DOHH2 (cell line): Measurements from ENCODE around the gene SURF1.

Experiments
- H3F3A ChIP-seq: fragments of 200-600 bp; sonication (generic), shearing (Covaris generic); 2 replicates; pipeline ENCODE4 v1.6.0; 2016; ENCODE audit warnings: antibody characterized with exemption, mild to moderate bottlenecking; ENCODE audit not compliant: control insufficient read depth, insufficient read depth
- H3K27ac ChIP-seq: fragments of 200-600 bp; sonication (generic); 2 replicates; pipeline ENCODE4 v1.5.1; 2014; ENCODE audit warnings: low read depth, mild to moderate bottlenecking, low read length, moderate library complexity
- H3K27me3 ChIP-seq: fragments of 200-600 bp; sonication (generic); 2 replicates; pipeline ENCODE4 v1.6.1; 2014; ENCODE audit warnings: mild to moderate bottlenecking, low read length, mixed read lengths; ENCODE audit not compliant: control insufficient read depth
- H3K36me3 ChIP-seq: fragments of 200-600 bp; sonication (generic); 2 replicates; pipeline ENCODE4 v1.6.1; 2014; ENCODE audit warnings: mild to moderate bottlenecking, low read length, moderate library complexity, mixed read lengths; ENCODE audit not compliant: control insufficient read depth
- H3K4me1 ChIP-seq: fragments of 200-600 bp; sonication (generic); 2 replicates; pipeline ENCODE4 v1.6.1; 2014; ENCODE audit warnings: mild to moderate bottlenecking, low read length, mixed read lengths; ENCODE audit not compliant: control insufficient read depth
- H3K4me2 ChIP-seq: fragments of 200-600 bp; sonication (generic); 2 replicates; pipeline ENCODE4 v1.6.0; 2014; ENCODE audit warnings: mild to moderate bottlenecking, low read length, moderate library complexity
- H3K4me3 ChIP-seq: fragments of 200-600 bp; sonication (generic); 2 replicates; pipeline ENCODE4 v1.5.1; 2014; ENCODE audit warnings: mild to moderate bottlenecking, low read length, mixed read lengths
- H3K79me2 ChIP-seq: fragments of 200-600 bp; sonication (generic); 2 replicates; pipeline ENCODE4 v1.6.1; 2014; ENCODE audit warnings: mild to moderate bottlenecking, low read length, mixed read lengths; ENCODE audit not compliant: control insufficient read depth
- H3K9me2 ChIP-seq: fragments of 200-600 bp; sonication (generic); replicated peaks from 2 replicates; pipeline ENCODE4 v1.6.1; 2014; ENCODE audit warnings: mild to moderate bottlenecking, low read length, mixed read lengths; ENCODE audit not compliant: control insufficient read depth
- H3K9me3 ChIP-seq: fragments of 200-600 bp; sonication (generic); 2 replicates; pipeline ENCODE4 v1.6.1; 2014; ENCODE audit warnings: antibody characterized with exemption, low read length, mixed read lengths; ENCODE audit not compliant: control insufficient read depth, insufficient read depth
- H4K20me1 ChIP-seq: fragments of 200-600 bp; sonication (generic); 2 replicates; pipeline ENCODE4 v1.6.0; 2014; ENCODE audit warnings: low read depth, mild to moderate bottlenecking, antibody characterized with exemption, low read length, moderate library complexity; ENCODE audit not compliant: control insufficient read depth, insufficient read depth
- EZH2phosphoT487 ChIP-seq: fragments of 200-600 bp; sonication (generic); IDR thresholded peaks from 2 replicates; pipeline ENCODE4 v1.6.1; 2017; ENCODE audit warnings: borderline replicate concordance, mild to moderate bottlenecking, antibody characterized with exemption, low read length, moderate library complexity, mixed read lengths
- TF ChIP-seq, protein P1 (sequence below): fragments of 200-600 bp; sonication (generic); IDR thresholded peaks from one replicate; pipeline ENCODE4 v1.5.1; 2014; ENCODE audit warnings: antibody characterized with exemption, mild to moderate bottlenecking, low read depth, low read length; ENCODE audit not compliant: poor library complexity, severe bottlenecking

SURF1 gene

DNA sequence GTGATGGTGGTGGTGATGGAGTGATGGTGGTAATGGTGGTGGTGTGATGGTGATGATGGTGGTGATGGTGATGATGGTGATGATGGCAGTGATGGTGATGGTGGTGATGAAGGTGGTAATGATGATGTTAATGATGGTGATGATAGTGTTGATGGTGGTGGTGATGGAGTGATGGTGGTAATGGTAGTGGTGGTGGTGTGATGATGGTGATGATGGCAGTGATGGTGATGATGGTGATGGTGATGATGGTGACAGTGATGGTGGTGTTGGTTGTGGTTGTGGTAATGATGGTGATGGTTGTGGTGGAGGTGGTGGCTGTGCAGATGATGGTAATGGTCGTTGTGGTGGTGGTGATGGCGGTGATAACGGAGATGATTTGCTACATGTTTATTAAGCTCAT is 27.2 kb upstream of the SURF1 start:
- Histone ChIP-seq H3K79me2 (no peaks in the 10 kb centered on the region), H3F3A (no peaks in the 10 kb centered on the region), H3K27ac (no peak overlapping the region), H3K9me2 (no peaks in the 10 kb centered on the region), H3K36me3 (no peaks in the 10 kb centered on the region), H3K4me3 (no peak overlapping the region), H3K9me3 (peaks cover 10% of the 10 kb centered on the region; the same call in 1 of the 2 replicates), H3K4me2 (no peak overlapping the region), H3K27me3 (no peaks in the 10 kb centered on the region; the same call in 1 of the 2 replicates), H4K20me1 (no peaks in the 10 kb centered on the region), H3K4me1 (no peaks in the 10 kb centered on the region; the same call in 1 of the 2 replicates)
- no peak for TF ChIP-seq EZH2phosphoT487
- TF ChIP-seq, protein P1, sequence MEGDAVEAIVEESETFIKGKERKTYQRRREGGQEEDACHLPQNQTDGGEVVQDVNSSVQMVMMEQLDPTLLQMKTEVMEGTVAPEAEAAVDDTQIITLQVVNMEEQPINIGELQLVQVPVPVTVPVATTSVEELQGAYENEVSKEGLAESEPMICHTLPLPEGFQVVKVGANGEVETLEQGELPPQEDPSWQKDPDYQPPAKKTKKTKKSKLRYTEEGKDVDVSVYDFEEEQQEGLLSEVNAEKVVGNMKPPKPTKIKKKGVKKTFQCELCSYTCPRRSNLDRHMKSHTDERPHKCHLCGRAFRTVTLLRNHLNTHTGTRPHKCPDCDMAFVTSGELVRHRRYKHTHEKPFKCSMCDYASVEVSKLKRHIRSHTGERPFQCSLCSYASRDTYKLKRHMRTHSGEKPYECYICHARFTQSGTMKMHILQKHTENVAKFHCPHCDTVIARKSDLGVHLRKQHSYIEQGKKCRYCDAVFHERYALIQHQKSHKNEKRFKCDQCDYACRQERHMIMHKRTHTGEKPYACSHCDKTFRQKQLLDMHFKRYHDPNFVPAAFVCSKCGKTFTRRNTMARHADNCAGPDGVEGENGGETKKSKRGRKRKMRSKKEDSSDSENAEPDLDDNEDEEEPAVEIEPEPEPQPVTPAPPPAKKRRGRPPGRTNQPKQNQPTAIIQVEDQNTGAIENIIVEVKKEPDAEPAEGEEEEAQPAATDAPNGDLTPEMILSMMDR = no peak

DNA sequence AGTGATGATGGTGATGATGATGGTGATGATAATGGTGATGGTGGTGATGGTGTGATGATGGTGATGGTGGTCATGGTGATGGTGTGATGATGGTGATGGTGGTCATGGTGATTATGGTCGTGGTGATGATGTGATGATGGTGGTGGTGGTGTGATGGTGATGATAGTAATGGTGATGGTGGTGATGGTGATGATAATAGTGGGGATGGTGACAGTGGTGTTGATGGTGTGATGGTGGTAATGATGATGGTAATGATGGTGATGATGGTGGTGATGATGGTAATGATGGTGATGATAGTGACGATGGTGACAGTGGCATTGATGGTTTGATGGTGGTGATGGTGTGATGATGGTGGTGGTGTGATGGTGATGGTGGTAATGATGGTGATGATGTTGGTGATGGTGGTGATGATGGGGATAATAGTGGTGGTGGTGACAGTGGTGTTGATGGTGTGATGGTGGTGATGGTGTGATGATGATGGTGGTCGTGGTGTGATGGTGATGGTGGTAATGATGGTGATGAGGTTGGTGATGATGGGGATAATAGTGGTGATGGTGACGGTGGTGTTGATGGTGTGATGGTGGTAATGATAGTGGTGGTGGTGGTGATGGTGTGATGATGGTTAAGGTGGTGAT is 26.3 kb upstream of the SURF1 start:
- H3K4me1 ChIP-seq = peaks cover 8% of the 10 kb centered on the region

DNA sequence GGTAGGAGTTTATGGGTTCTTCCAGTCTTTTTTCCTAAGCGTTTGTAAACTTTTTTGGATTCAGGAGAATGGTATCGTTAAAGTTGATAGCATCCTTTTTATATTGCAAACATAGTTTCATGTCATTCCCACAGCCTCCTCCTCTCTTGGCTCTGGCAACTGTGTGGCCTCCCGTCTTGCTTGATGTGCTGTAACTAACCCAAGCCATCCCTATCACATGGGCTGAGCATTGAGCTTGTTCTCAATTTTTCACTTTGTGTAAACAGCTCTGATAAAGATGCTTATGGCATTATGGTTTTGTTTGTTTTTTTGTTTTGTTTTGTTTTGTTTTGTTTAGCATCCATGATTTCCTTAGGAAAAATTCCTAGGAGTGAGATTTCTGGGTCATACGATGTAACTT is 24.4 kb upstream of the SURF1 start:
- H3K4me2 ChIP-seq = no peak overlapping the region
- H3K9me3 ChIP-seq = peaks cover 10% of the 10 kb centered on the region; the same call in 1 of the 2 replicates
- H3K4me1 ChIP-seq = peaks cover 15% of the 10 kb centered on the region
- H3F3A ChIP-seq = no peaks in the 10 kb centered on the region
- H3K9me2 ChIP-seq = no peaks in the 10 kb centered on the region
- H3K79me2 ChIP-seq = peaks cover 1% of the 10 kb centered on the region
- peaks cover 5% of the 10 kb centered on the region; the same call in 1 of the 2 replicates for H3K27me3 ChIP-seq
- no peak overlapping the region for H3K4me3 ChIP-seq
- no peaks in the 10 kb centered on the region for H4K20me1 ChIP-seq
- H3K36me3 ChIP-seq = peaks cover under 1% of the 10 kb centered on the region; the same call in 1 of the 2 replicates
- H3K27ac ChIP-seq = no peak overlapping the region
- TF ChIP-seq EZH2phosphoT487 = no peak
- TF ChIP-seq, protein P1 = no peak

More for the DNA sequence above, 26.3 kb upstream of the SURF1 start:
- Histone ChIP-seq H3K9me3 (peaks cover 10% of the 10 kb centered on the region; the same call in 1 of the 2 replicates), H3K27ac (no peak overlapping the region), H3K9me2 (no peaks in the 10 kb centered on the region), H3K27me3 (peaks cover 5% of the 10 kb centered on the region; the same call in 1 of the 2 replicates), H4K20me1 (no peaks in the 10 kb centered on the region), H3K36me3 (no peaks in the 10 kb centered on the region), H3K4me2 (no peak overlapping the region), H3F3A (no peaks in the 10 kb centered on the region), H3K4me3 (no peak overlapping the region), H3K79me2 (no peaks in the 10 kb centered on the region)
- TF ChIP-seq EZH2phosphoT487 = no peak
- TF ChIP-seq, protein P1 = no peak
